Large intestine (tissue), 12 donors: ENCODE measurements around the gene CDH1. TPM values are rescaled to one million over a fixed set of nuclear protein-coding genes. Genes with fewer than 3 reads are reported as not detected.

ENCODE experiments used
- DNase-seq, 2 donors: peaks; one replicate each; pipeline versions ENCODE4 v3.0.0 to v3.0.0-alpha.2; 2013
- H3K27ac ChIP-seq: one replicate; pipeline ENCODE4 v1.5.1; 2013; ENCODE audit warnings: low read length
- H3K27me3 ChIP-seq: 2 replicates; pipeline ENCODE4 v1.6.1; 2013; ENCODE audit warnings: low read length; ENCODE audit not compliant: control insufficient read depth, insufficient read depth
- H3K36me3 ChIP-seq: 2 replicates; pipeline ENCODE4 v1.6.1; 2013; ENCODE audit warnings: low read length; ENCODE audit not compliant: control insufficient read depth, insufficient read depth
- H3K4me1 ChIP-seq: one replicate; pipeline ENCODE4 v1.6.1; 2013; ENCODE audit warnings: low read length; ENCODE audit not compliant: control insufficient read depth, insufficient read depth
- H3K4me3 ChIP-seq: one replicate; pipeline ENCODE4 v1.5.1; 2013; ENCODE audit warnings: low read length
- H3K9me3 ChIP-seq: one replicate; pipeline ENCODE4 v1.6.1; 2013; ENCODE audit warnings: mild to moderate bottlenecking, low read depth, low read length, moderate library complexity; ENCODE audit not compliant: control insufficient read depth
- WGBS: methylation state at CpG from one replicate; pipeline ENCODE4 v1.1.5; 2013; ENCODE audit warnings: low lambda C conversion rate; ENCODE audit not compliant: insufficient coverage; 5-methylcytosine and 5-hydroxymethylcytosine counted together
- long read RNA-seq, 11 donors: transcript quantifications; one replicate each; lab custom pipeline, GENCODE V29; 2026
- polyA plus RNA-seq: library from polyadenylated mRNA; unstranded; fragments of 120-200 nt; gene quantifications from one replicate; pipeline ENCODE4 v1.2.1, GENCODE V29; 2013

CDH1 gene
- 341 TPM for polyA plus RNA-seq
- long read RNA-seq, donor 1, full-length matches to known transcripts = 17 of 28 reads
- long read RNA-seq, donor 1, partial matches to known transcripts = 11 of 28 reads
- long read RNA-seq, donor 1, other reads (novel, unspliced or antisense) = 0 of 28 reads
- long read RNA-seq, donor 2, full-length matches to known transcripts = 31 of 74 reads
- long read RNA-seq, donor 2, partial matches to known transcripts = 43 of 74 reads
- long read RNA-seq, donor 2, other reads (novel, unspliced or antisense) = 0 of 74 reads
- long read RNA-seq, donor 3 = 0 reads
- long read RNA-seq, donor 4, full-length matches to known transcripts = 6 of 6 reads
- long read RNA-seq, donor 4, partial matches to known transcripts = 0 of 6 reads
- long read RNA-seq, donor 4, other reads (novel, unspliced or antisense) = 0 of 6 reads
- long read RNA-seq, donor 5, full-length matches to known transcripts = 20 of 20 reads
- long read RNA-seq, donor 5, partial matches to known transcripts = 0 of 20 reads
- long read RNA-seq, donor 5, other reads (novel, unspliced or antisense) = 0 of 20 reads
- long read RNA-seq, donor 6, full-length matches to known transcripts = 29 of 86 reads
- long read RNA-seq, donor 6, partial matches to known transcripts = 57 of 86 reads
- long read RNA-seq, donor 6, other reads (novel, unspliced or antisense) = 0 of 86 reads
- long read RNA-seq, donor 7, full-length matches to known transcripts = 13 of 27 reads
- long read RNA-seq, donor 7, partial matches to known transcripts = 14 of 27 reads
- long read RNA-seq, donor 7, other reads (novel, unspliced or antisense) = 0 of 27 reads
- long read RNA-seq, donor 8, full-length matches to known transcripts = 42 of 519 reads
- long read RNA-seq, donor 8, partial matches to known transcripts = 477 of 519 reads
- long read RNA-seq, donor 8, other reads (novel, unspliced or antisense) = 0 of 519 reads
- long read RNA-seq, donor 9, full-length matches to known transcripts = 16 of 21 reads
- long read RNA-seq, donor 9, partial matches to known transcripts = 5 of 21 reads
- long read RNA-seq, donor 9, other reads (novel, unspliced or antisense) = 0 of 21 reads
- long read RNA-seq, donor 10, full-length matches to known transcripts = 38 of 62 reads
- long read RNA-seq, donor 10, partial matches to known transcripts = 24 of 62 reads
- long read RNA-seq, donor 10, other reads (novel, unspliced or antisense) = 0 of 62 reads
- long read RNA-seq, donor 11, full-length matches to known transcripts = 20 of 41 reads
- long read RNA-seq, donor 11, partial matches to known transcripts = 21 of 41 reads
- long read RNA-seq, donor 11, other reads (novel, unspliced or antisense) = 0 of 41 reads

DNA sequence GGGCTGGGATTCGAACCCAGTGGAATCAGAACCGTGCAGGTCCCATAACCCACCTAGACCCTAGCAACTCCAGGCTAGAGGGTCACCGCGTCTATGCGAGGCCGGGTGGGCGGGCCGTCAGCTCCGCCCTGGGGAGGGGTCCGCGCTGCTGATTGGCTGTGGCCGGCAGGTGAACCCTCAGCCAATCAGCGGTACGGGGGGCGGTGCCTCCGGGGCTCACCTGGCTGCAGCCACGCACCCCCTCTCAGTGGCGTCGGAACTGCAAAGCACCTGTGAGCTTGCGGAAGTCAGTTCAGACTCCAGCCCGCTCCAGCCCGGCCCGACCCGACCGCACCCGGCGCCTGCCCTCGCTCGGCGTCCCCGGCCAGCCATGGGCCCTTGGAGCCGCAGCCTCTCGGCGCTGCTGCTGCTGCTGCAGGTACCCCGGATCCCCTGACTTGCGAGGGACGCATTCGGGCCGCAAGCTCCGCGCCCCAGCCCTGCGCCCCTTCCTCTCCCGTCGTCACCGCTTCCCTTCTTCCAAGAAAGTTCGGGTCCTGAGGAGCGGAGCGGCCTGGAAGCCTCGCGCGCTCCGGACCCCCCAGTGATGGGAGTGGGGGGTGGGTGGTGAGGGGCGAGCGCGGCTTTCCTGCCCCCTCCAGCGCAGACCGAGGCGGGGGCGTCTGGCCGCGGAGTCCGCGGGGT, at the start of gene CDH1:
Gene CDH1, plus strand, starts transcription at position 247 of the 684 bp plus-strand sequence. Its CDS starts 124 bp downstream, at position 371.
- WGBS = no CpG with 5 or more reads among the region's 63 CpGs
- H3K27me3 ChIP-seq = peaks cover 12% of the 10 kb centered on the region
- peak within 1 kb of the TSS; percentile 94 for H3K4me3 ChIP-seq
- no peaks in the 10 kb centered on the region for H3K9me3 ChIP-seq
- peak; percentile 94 to 96 for DNase-seq
- H3K36me3 ChIP-seq = peaks cover 6% of the 10 kb centered on the region
- H3K4me1 ChIP-seq = peaks cover 36% of the 10 kb centered on the region
- peak within 1 kb of the TSS; percentile 93 for H3K27ac ChIP-seq

DNA sequence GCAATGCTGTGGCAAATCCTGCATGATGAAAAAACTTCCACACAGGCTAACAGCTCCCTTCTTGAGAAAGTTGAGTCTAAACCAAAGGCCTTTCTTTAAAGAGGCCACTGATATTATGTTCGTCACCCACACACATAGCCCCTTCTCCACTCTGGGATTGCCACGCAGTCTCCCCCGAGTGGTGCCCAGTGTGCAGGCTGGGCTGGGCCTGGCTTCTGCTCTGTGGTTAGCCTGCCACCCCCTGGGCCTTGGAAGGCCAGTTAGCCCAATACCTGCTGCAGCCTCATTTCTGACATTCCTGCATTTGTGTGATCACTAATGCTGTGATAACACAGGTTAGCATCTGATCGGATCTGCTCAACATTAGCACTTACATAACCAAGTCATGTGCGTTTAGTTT, 47.2 kb upstream of the CDH1 start:
- no CpG with 5 or more reads among the region's 5 CpGs for WGBS
- DNase-seq = no peak
- no peaks in the 10 kb centered on the region for H3K36me3 ChIP-seq
- no peaks in the 10 kb centered on the region for H3K27me3 ChIP-seq
- no peaks in the 10 kb centered on the region for H3K4me1 ChIP-seq
- H3K27ac ChIP-seq = no peak overlapping the region
- H3K9me3 ChIP-seq = no peaks in the 10 kb centered on the region
- no peak overlapping the region for H3K4me3 ChIP-seq

DNA sequence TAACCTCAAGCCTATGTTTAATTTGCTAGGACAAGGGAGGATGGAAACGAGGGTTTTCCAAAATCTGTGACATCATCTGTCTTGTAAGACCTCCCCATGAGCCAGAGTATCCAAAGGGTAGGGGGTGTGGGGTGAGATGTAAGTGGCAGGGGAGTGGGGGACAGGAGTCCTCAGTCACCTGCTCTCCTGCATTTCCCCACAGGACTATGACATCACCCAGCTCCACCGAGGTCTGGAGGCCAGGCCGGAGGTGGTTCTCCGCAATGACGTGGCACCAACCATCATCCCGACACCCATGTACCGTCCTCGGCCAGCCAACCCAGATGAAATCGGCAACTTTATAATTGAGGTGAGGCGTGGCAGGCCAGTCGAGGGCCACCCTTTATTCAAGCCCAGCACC, 41.5 kb upstream of the CDH1 start:
- no peak overlapping the region for H3K4me3 ChIP-seq
- H3K27me3 ChIP-seq = no peaks in the 10 kb centered on the region
- H3K9me3 ChIP-seq = no peaks in the 10 kb centered on the region
- no peaks in the 10 kb centered on the region for H3K36me3 ChIP-seq
- DNase-seq = no peak
- no peak overlapping the region for H3K27ac ChIP-seq
- H3K4me1 ChIP-seq = no peaks in the 10 kb centered on the region
- WGBS = no CpG with 5 or more reads among the region's 11 CpGs

DNA sequence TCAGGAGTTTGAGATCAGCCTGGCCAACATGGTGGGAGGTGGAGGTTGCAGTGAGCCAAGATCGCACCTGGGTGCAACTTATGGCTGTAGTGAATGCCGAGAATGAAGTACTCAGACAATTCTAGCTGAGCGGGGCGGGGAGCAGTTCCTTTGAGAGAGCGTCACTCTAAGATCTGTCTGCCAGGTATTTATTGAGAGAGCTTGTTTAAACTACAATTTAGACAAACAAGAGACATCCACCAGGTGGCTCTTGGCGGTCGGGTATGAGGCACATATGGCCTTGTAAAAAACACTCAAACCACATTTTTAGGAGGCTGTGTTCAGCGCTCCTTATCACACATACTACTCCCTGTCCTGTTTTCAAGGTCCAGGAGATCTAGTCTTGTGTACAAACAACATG, 40.6 kb upstream of the CDH1 start:
- no peak for DNase-seq
- H3K36me3 ChIP-seq = no peaks in the 10 kb centered on the region
- no peaks in the 10 kb centered on the region for H3K9me3 ChIP-seq
- H3K27ac ChIP-seq = no peak overlapping the region
- no peaks in the 10 kb centered on the region for H3K4me1 ChIP-seq
- no peaks in the 10 kb centered on the region for H3K27me3 ChIP-seq
- WGBS = no CpG with 5 or more reads among the region's 8 CpGs
- no peak overlapping the region for H3K4me3 ChIP-seq

DNA sequence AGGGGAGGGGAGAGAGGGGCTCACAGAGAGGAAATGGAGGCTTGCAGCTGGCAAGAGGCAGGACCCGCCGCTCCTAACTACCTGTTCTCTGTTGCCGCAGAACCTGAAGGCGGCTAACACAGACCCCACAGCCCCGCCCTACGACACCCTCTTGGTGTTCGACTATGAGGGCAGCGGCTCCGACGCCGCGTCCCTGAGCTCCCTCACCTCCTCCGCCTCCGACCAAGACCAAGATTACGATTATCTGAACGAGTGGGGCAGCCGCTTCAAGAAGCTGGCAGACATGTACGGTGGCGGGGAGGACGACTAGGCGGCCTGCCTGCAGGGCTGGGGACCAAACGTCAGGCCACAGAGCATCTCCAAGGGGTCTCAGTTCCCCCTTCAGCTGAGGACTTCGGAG, 39.0 kb upstream of the CDH1 start:
- DNase-seq = no peak
- Histone ChIP-seq H3K36me3 (no peaks in the 10 kb centered on the region), H3K9me3 (no peaks in the 10 kb centered on the region), H3K27me3 (no peaks in the 10 kb centered on the region), H3K4me3 (no peak overlapping the region), H3K27ac (no peak overlapping the region), H3K4me1 (no peaks in the 10 kb centered on the region)
- no CpG with 5 or more reads among the region's 23 CpGs for WGBS

DNA sequence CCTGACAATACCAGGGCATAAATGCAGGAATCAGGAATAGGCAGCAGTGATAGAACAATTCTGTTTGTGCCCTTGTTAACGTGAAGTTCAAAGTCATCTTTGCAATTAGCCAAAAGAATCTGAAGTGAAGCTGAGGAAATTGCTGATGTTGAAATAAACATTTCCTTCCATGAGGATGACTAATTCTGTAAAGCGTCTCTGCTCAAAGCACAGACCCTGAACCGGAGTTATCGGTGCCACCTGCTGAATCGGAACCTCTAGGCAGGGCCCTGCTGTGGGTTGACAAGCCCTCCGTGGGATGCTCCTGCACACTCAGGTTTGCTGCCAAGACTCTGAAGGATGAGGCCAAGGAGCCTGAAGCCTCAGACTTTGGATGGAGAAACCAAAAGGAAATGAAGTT, 37.0 kb upstream of the CDH1 start:
- no CpG with 5 or more reads among the region's 6 CpGs for WGBS
- H3K36me3 ChIP-seq = no peaks in the 10 kb centered on the region
- no peaks in the 10 kb centered on the region for H3K9me3 ChIP-seq
- no peak overlapping the region for H3K4me3 ChIP-seq
- H3K27ac ChIP-seq = no peak overlapping the region
- H3K27me3 ChIP-seq = no peaks in the 10 kb centered on the region
- H3K4me1 ChIP-seq = no peaks in the 10 kb centered on the region
- no peak for DNase-seq

DNA sequence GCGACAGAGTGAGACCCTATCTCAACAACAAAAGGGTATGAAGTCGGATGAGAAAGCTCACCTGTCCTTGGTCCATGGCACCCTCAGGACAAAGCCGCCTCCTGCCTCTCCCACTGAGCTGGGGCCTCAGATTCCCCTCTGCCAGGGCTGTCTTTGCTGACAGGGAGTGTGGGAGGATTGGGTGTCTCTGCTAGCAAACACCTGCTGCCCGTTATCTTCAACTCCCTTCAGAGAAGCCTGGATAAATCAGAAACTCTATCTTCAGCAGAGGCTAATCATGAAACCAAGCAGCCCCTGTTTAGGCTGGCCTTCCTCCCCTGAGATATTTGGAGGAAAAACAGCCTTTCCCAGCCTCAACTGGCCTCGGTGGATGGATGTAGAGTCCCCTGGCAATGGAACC, 36.3 kb upstream of the CDH1 start:
- DNase-seq = no peak
- Histone ChIP-seq H3K27ac (no peak overlapping the region), H3K9me3 (no peaks in the 10 kb centered on the region), H3K27me3 (no peaks in the 10 kb centered on the region), H3K4me1 (no peaks in the 10 kb centered on the region), H3K36me3 (no peaks in the 10 kb centered on the region), H3K4me3 (no peak overlapping the region)
- WGBS = no CpG with 5 or more reads among the region's 5 CpGs

DNA sequence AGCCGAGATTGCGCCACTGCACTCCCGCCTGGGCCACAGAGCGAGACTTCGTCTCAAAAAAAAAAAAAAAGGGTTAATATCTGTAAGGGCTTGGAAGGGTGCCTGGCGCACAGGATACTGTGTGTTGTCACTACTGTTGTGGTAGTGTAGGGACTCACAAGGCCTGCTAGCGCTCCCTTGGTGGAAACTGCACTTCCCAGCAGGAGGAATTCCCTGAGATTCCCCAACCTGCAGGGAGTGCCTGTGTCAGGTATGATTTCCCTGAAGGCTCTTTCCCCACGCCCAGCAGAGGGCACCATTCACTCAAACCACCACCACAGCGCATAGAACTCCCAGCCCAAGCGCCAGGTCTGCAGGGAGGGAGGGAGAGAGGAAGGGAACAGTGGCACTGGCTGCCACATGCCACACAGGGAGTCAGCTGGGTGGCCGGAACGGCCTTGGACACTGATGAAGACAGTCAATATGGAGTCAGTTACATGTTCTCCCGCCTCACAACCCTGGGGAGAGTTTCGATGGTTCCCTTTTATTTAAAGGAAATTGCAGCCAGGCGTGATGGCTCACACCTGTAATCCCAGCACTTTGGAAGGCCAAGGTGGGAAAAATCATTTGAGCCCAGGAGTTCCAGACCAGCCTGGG, 32.7 kb upstream of the CDH1 start:
- DNase-seq = peak; percentile 84 to 88
- no peaks in the 10 kb centered on the region for H3K27me3 ChIP-seq
- H3K27ac ChIP-seq = no peak overlapping the region
- H3K36me3 ChIP-seq = no peaks in the 10 kb centered on the region
- peaks cover 12% of the 10 kb centered on the region for H3K4me1 ChIP-seq
- H3K9me3 ChIP-seq = no peaks in the 10 kb centered on the region
- WGBS = no CpG with 5 or more reads among the region's 15 CpGs
- H3K4me3 ChIP-seq = no peak overlapping the region

DNA sequence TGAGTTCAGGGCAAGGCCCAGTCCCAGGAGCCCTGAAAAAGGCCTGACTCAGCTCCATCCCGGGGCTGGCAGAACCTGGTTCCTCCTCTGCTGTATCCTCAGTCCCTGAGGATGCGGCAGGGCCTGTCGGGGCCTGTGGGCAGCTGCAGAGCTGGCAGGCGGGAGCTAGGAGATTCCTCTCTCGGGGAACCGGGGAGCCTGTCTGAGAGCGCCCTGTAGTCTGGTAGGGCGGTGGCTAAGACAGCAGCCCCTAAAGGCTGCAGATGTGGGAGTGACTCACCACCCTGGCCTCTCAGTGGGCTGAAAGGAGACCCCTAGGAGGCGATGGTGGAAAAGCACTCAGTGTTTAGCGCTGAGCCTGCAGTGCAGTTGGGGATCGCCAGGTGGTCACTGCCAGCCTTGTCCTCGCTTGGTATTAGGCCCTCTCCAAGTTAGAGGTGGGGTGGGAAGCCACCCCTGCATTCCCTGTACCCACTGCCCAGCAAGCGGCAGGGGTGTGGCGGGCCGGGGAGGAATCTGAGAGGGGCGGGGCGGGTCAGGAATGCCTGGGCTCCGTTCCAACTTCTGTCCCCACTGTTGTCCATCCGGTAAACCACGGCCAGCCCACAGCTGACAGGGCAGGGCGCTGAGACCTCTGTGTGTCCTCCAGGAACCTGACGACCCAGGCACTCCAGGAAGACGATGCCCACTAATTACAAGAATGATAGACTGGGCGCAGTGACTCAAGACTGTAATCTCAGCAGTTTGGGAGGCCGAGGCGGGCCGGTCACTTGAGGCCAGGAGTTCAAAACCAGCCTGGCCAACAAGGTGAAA, 29.5 kb upstream of the CDH1 start:
- DNase-seq = peak; percentile 73 to 80
- WGBS = no CpG with 5 or more reads among the region's 27 CpGs
- Histone ChIP-seq H3K27me3 (no peaks in the 10 kb centered on the region), H3K9me3 (no peaks in the 10 kb centered on the region), H3K27ac (peak overlapping the region; percentile 56), H3K4me1 (peaks cover 12% of the 10 kb centered on the region), H3K4me3 (no peak overlapping the region), H3K36me3 (no peaks in the 10 kb centered on the region)
